PFSK-1 (cell line): ENCODE data around the gene TENM3. TPM values are rescaled to one million over a fixed set of nuclear protein-coding genes. Genes with fewer than 3 reads are reported as not detected.
"Not testable (repeated sequence)": the region's sequence is repeated elsewhere in the genome, so short reads cannot be mapped to it uniquely, and the experiment has no call there.

Experiments used
- FOXP2 ChIP-seq: optimal IDR thresholded peaks from 2 replicates; pipeline ENCODE3; 2011; ENCODE audit warnings: borderline replicate concordance, control low read depth, inconsistent platforms; ENCODE audit not compliant: insufficient read depth; ENCODE audit errors: extremely low read length, extremely low read depth
- POLR2AphosphoS5 ChIP-seq: IDR thresholded peaks from 2 replicates; pipeline ENCODE4 v1.6.1; 2012; ENCODE audit warnings: low read depth, mild to moderate bottlenecking, control low read depth, low read length, moderate library complexity
- REST ChIP-seq, 2 experiments: IDR thresholded peaks; 2 replicates each; pipeline versions ENCODE4 v1.6.1 to v1.8.0; 2011 to 2012; ENCODE audit warnings: low read depth in 2 of 2, low read length in 2 of 2, control low read depth in 1 of 2, inconsistent platforms in 1 of 2, mild to moderate bottlenecking in 1 of 2, moderate library complexity in 1 of 2; ENCODE audit not compliant: insufficient read depth in 1 of 2
- SIN3A ChIP-seq: IDR thresholded peaks from 2 replicates; pipeline ENCODE4 v1.6.1; 2012; ENCODE audit warnings: mild to moderate bottlenecking, low read length, moderate library complexity, borderline replicate concordance; ENCODE audit not compliant: insufficient read depth
- TAF1 ChIP-seq: IDR thresholded peaks from 2 replicates; pipeline ENCODE4 v1.6.1; 2012; ENCODE audit warnings: low read length, control low read depth, borderline replicate concordance; ENCODE audit not compliant: insufficient read depth
- polyA plus RNA-seq: library from polyadenylated mRNA; unstranded; fragments of >200 nt; gene quantifications from one replicate; pipeline ENCODE4 v1.2.1, GENCODE V29; 2012; ENCODE audit warnings: low read depth, missing spikeins; ENCODE audit not compliant: insufficient read length

TENM3 gene
- 6.1 TPM for polyA plus RNA-seq

- TF ChIP-seq FOXP2; REST (IDR thresholded peaks at IDR 0.05; ENCODE audit: insufficient read depth in 1 of 2, low read depth in 2 of 2, low read length in 2 of 2); TAF1: not testable (repeated sequence)
Observed at GRCh38 chr4:182243204-182243603, at the start of gene TENM3. TSS of gene TENM3 (plus strand) at chr4:182243402. CDS start at chr4:182324021, 80,619 bp downstream.

GRCh38 chr4:182194091-182194824 is 48.9 kb upstream of the TENM3 start:
- TF ChIP-seq FOXP2 = no peak
- TF ChIP-seq REST (IDR thresholded peaks at IDR 0.05; ENCODE audit: insufficient read depth in 1 of 2, low read depth in 2 of 2, low read length in 2 of 2) = no peak

- TF ChIP-seq SIN3A = no peak
- TF ChIP-seq TAF1 = no peak
- no peak for TF ChIP-seq REST (IDR thresholded peaks at IDR 0.05; ENCODE audit: insufficient read depth in 1 of 2, low read depth in 2 of 2, low read length in 2 of 2)
- TF ChIP-seq FOXP2 = no peak
- no peak for TF ChIP-seq POLR2AphosphoS5
Observed at GRCh38 chr4:182197611-182198010, 45.6 kb upstream of the TENM3 start.

- TF ChIP-seq FOXP2 = no peak
- TF ChIP-seq REST (IDR thresholded peaks at IDR 0.05; ENCODE audit: insufficient read depth in 1 of 2, low read depth in 2 of 2, low read length in 2 of 2) = no peak
- TF ChIP-seq POLR2AphosphoS5 = no peak
- TF ChIP-seq SIN3A = no peak
- no peak for TF ChIP-seq TAF1
Observed at GRCh38 chr4:182201871-182202270, 41.3 kb upstream of the TENM3 start.

GRCh38 chr4:182202650-182203049 is 40.6 kb upstream of the TENM3 start:
- TF ChIP-seq REST (IDR thresholded peaks at IDR 0.05; ENCODE audit: insufficient read depth in 1 of 2, low read depth in 2 of 2, low read length in 2 of 2) = no peak
- TF ChIP-seq FOXP2 = no peak
- TF ChIP-seq TAF1 = no peak
- TF ChIP-seq SIN3A = no peak
- TF ChIP-seq POLR2AphosphoS5 = no peak
